SK-N-SH treated with all-trans-retinoic acid at 6 μM for 48 hours (cell line): ENCODE data around the gene NSUN6.

Experiments used
- ARNTL ChIP-seq: fragments of 450-650 bp; formaldehyde crosslinking; IDR thresholded peaks from 2 replicates; pipeline ENCODE4 v1.5.0; 2020; ENCODE audit warnings: low read depth, mild to moderate bottlenecking, moderate library complexity, borderline replicate concordance
- CREB5 ChIP-seq: fragments of 250-450 bp; sonication (Bioruptor Pico); IDR thresholded peaks from 2 replicates; pipeline ENCODE4 v1.5.1; 2020; ENCODE audit warnings: low read depth, mild to moderate bottlenecking, moderate library complexity
- ISL1 ChIP-seq: fragments of 250-450 bp; sonication (Bioruptor Pico); IDR thresholded peaks from 2 replicates; pipeline ENCODE4 v2.1.2; 2022; ENCODE audit warnings: mild to moderate bottlenecking, moderate library complexity
- PATZ1 ChIP-seq: fragments of 250-450 bp; sonication (Bioruptor Pico); IDR thresholded peaks from 2 replicates; pipeline ENCODE4 v1.8.0; 2020; ENCODE audit warnings: mild to moderate bottlenecking, moderate library complexity, borderline replicate concordance
- PPARA ChIP-seq: fragments of 250-450 bp; sonication (Bioruptor Pico); IDR thresholded peaks from 2 replicates; pipeline ENCODE4 v1.5.0; 2020; ENCODE audit warnings: mild to moderate bottlenecking, borderline replicate concordance
- RARB ChIP-seq: fragments of 250-450 bp; sonication (Bioruptor Pico); IDR thresholded peaks from 2 replicates; pipeline ENCODE4 v1.8.0; 2021; ENCODE audit warnings: mild to moderate bottlenecking, moderate library complexity
- SNAI2 ChIP-seq: fragments of 250-450 bp; sonication (Bioruptor Pico); IDR thresholded peaks from 2 replicates; pipeline ENCODE4 v1.5.0; 2020; ENCODE audit warnings: mild to moderate bottlenecking, moderate library complexity
- TCF4 ChIP-seq: fragments of 250-450 bp; sonication (Bioruptor Pico); IDR thresholded peaks from 2 replicates; pipeline ENCODE4 v1.8.0; 2021; ENCODE audit warnings: mild to moderate bottlenecking, moderate library complexity, borderline replicate concordance
- ZFP3 ChIP-seq: fragments of 250-450 bp; sonication (Bioruptor Pico); IDR thresholded peaks from 2 replicates; pipeline ENCODE4 v1.5.0; 2020; ENCODE audit warnings: mild to moderate bottlenecking, moderate library complexity
- ZFP30 ChIP-seq: fragments of 450-650 bp; formaldehyde crosslinking; IDR thresholded peaks from 2 replicates; pipeline ENCODE4 v1.5.0; 2022; ENCODE audit warnings: mild to moderate bottlenecking, moderate library complexity

DNA sequence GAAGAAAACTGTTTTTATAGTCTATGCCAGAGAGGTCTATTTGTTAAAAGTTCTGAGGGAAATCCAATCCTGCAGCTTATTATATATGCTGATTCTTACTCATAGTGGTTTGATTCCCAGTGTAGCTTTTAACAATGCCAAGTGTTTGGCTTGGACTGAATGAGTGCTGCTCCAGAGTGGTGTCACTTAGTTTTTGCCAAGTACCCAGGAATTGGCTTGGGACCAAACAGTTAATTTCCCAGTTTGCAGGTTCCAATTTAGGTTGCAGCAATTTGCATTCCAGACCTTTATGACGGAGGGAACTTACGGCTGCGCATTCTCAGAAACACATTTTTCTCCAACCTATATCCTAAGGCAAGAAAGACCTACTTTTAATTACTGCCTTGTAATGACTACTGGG lies 32.4 kb downstream of the NSUN6 start:
- no peak for TF ChIP-seq CREB5 (CRISPR knock-in tag)
- no peak for TF ChIP-seq PPARA (CRISPR knock-in tag)
- TF ChIP-seq RARB (CRISPR knock-in tag) = no peak
- TF ChIP-seq ARNTL (CRISPR knock-in tag) = no peak
- TF ChIP-seq TCF4 (CRISPR knock-in tag) = no peak
- TF ChIP-seq PATZ1 (CRISPR knock-in tag) = no peak
- TF ChIP-seq SNAI2 (CRISPR knock-in tag) = no peak
- no peak for TF ChIP-seq ZFP30 (CRISPR knock-in tag)
- TF ChIP-seq ZFP3 = no peak
- no peak for TF ChIP-seq ISL1 (CRISPR knock-in tag)
